ENCODE measurements around the gene MORN3. TPM values are rescaled to one million over a fixed set of nuclear protein-coding genes. Genes with fewer than 3 reads are reported as not detected.
"Not testable (repeated sequence)": the region's sequence is repeated elsewhere in the genome, so short reads cannot be mapped to it uniquely, and the experiment has no call there.

The MORN3 gene
- total RNA-seq, 6 experiments from 2014 or later = 0.09 TPM; not detected in 5

- DNase-seq (peak in 1 of 3 donors; percentile 33), ATAC-seq (peak in 3 of 4 donors; percentile 5 to 56 (median 42))
- intact Hi-C loops (cut with DNase I) = no loop called here
- H3K4me1 ChIP-seq = peaks cover 0 to 18% (median 1%) of the 10 kb centered on the region in 4 donors
- H3K4me3 ChIP-seq = peak overlapping the region; percentile 82 to 98 (median 92)
- WGBS (ENCODE audit: insufficient coverage, low coverage, low lambda C conversion rate, missing lambda C conversion rate) = 23% methylated on average over 18 of the region's 24 CpGs
- H3K36me3 ChIP-seq = no peaks in the 10 kb centered on the region
- peak overlapping the region; percentile 84 to 87 (median 86) for H3K27ac ChIP-seq
- H3K27me3 ChIP-seq = no peaks in the 10 kb centered on the region
- no peak for TF ChIP-seq POLR2A (IDR thresholded peaks at IDR 0.05)
- TF ChIP-seq, protein P1, sequence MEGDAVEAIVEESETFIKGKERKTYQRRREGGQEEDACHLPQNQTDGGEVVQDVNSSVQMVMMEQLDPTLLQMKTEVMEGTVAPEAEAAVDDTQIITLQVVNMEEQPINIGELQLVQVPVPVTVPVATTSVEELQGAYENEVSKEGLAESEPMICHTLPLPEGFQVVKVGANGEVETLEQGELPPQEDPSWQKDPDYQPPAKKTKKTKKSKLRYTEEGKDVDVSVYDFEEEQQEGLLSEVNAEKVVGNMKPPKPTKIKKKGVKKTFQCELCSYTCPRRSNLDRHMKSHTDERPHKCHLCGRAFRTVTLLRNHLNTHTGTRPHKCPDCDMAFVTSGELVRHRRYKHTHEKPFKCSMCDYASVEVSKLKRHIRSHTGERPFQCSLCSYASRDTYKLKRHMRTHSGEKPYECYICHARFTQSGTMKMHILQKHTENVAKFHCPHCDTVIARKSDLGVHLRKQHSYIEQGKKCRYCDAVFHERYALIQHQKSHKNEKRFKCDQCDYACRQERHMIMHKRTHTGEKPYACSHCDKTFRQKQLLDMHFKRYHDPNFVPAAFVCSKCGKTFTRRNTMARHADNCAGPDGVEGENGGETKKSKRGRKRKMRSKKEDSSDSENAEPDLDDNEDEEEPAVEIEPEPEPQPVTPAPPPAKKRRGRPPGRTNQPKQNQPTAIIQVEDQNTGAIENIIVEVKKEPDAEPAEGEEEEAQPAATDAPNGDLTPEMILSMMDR (IDR thresholded peaks at IDR 0.05) = no peak
- no peaks in the 10 kb centered on the region for H3K9me3 ChIP-seq
Observed at GRCh38 chr12:121711361-121712189, 42.1 kb upstream of the MORN3 start.

DNA sequence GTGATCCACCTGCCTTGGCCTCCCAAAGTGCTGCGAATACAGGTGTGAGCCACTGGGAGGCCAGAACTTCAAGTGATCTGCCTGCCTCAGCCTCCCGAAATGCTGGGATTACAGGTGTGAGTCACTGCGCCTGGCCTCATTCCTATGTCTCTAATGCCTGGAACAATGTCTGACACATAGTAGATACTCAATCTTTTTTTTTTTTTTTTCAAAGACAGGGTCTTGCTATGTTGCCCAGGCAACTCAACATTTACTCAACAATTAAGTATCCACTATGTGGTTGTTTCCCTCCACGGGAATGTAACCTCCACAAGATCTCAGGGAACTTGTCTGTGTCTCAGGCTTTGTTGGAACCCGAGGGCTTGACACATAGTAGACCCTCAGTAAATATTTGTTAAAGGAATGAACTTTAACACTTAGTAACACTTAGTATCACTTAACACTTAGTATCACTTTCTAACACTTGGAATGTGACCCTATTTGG, 40.1 kb upstream of the MORN3 start:
- no peak overlapping the region for H3K4me3 ChIP-seq
- WGBS (ENCODE audit: insufficient coverage, low coverage, low lambda C conversion rate, missing lambda C conversion rate) = 72% methylated on average over 5 of the region's 5 CpGs
- TF ChIP-seq, protein P1 (IDR thresholded peaks at IDR 0.05) = no peak
- no peak for TF ChIP-seq POLR2A (IDR thresholded peaks at IDR 0.05)

GRCh38 chr12:121709064-121709424, 39.6 kb upstream of the MORN3 start:
- DNase-seq; ATAC-seq; H3K9me3 ChIP-seq; H3K36me3 ChIP-seq; H3K27me3 ChIP-seq; intact Hi-C loops (cut with DNase I); H3K4me3 ChIP-seq; H3K27ac ChIP-seq: not testable (repeated sequence)
- peaks cover 0 to 18% (median 1%) of the 10 kb centered on the region in 4 donors for H3K4me1 ChIP-seq
- WGBS (ENCODE audit: insufficient coverage, low coverage, low lambda C conversion rate, missing lambda C conversion rate) = 93% methylated on average over 5 of the region's 8 CpGs

More for the DNA sequence above, 40.1 kb upstream of the MORN3 start:
- Histone ChIP-seq H3K27me3 (no peaks in the 10 kb centered on the region), H3K4me1 (peaks cover 0 to 18% (median 1%) of the 10 kb centered on the region in 4 donors), H3K9me3 (no peaks in the 10 kb centered on the region), H3K27ac (no peak overlapping the region), H3K36me3 (no peaks in the 10 kb centered on the region)
- ATAC-seq (no peak), DNase-seq (no peak)
- intact Hi-C loops (cut with DNase I) = no loop called here

DNA sequence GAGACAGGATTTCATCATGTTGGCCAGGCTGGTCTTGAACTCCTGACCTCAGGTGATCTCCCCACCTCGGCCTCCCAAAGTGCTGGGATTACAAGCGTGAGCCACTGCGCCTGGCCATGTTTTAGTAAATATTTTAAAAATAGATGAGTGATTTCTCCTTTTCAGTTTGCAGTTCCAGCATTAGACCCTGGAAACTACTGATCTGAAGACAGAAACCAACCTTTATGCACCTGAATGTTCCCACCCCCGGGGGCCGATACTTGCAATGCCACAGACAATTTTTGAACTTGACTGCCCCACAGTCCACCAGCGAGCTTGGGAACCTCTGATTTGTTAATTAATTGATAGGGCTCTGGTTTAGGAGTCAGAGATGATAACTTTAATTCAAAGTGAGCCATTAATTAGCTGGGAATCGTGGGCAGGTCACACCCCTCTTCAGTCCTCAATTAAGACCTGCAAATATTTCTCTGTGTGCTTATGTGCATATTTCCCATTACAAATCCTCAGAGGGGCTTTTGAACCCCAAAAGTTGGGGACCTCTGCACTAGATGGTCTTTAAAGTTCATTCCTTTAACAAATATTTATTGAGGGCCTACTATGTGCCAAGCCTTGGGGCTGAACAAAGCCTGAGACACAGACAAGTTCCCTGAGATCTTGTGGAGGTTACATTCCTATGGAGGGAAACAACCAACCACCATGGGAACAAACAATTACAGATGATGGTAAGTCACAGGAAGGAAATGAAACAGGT, 39.0 kb upstream of the MORN3 start:
- Histone ChIP-seq H3K36me3 (no peaks in the 10 kb centered on the region), H3K4me3 (no peak overlapping the region), H3K27me3 (no peaks in the 10 kb centered on the region), H3K27ac (no peak overlapping the region), H3K9me3 (no peaks in the 10 kb centered on the region), H3K4me1 (peaks cover 0 to 12% (median 1%) of the 10 kb centered on the region in 4 donors)
- no peak for TF ChIP-seq POLR2A (IDR thresholded peaks at IDR 0.05)
- TF ChIP-seq, protein P1 (IDR thresholded peaks at IDR 0.05) = no peak
- intact Hi-C loops (cut with DNase I) = no loop called here
- 66% methylated on average over 7 of the region's 7 CpGs for WGBS (ENCODE audit: insufficient coverage, low coverage, low lambda C conversion rate, missing lambda C conversion rate)
- ATAC-seq = no peak
- no peak for DNase-seq

DNA sequence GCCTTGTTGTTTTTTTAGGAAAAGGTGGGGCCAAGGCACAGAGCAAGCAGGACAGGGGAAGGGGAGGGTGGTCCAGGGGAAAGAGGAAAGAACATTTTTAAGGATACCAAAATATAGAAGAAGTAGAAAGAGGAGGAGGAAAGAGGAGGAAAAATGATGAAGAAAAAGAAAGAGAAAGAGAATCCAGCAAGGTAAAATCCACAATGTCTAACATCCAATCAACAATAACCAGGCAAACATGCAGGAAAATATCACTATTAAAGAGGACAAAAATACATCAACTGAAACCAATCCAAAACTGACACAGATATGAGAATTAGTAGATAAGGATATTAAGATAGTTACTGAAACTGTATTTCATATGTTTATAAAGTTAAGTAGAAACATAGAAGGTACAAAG, 36.1 kb upstream of the MORN3 start:
- no peaks in the 10 kb centered on the region for H3K27me3 ChIP-seq
- DNase-seq (no peak), ATAC-seq (no peak)
- no peak overlapping the region for H3K27ac ChIP-seq
- intact Hi-C loops (cut with DNase I) = no loop called here
- H3K36me3 ChIP-seq = no peaks in the 10 kb centered on the region
- H3K4me3 ChIP-seq = no peak overlapping the region
- H3K4me1 ChIP-seq = peaks cover 0 to 7% (median 0%) of the 10 kb centered on the region in 4 donors
- H3K9me3 ChIP-seq = no peaks in the 10 kb centered on the region
- TF ChIP-seq, protein P1 (IDR thresholded peaks at IDR 0.05) = no peak
- no peak for TF ChIP-seq POLR2A (IDR thresholded peaks at IDR 0.05)
